T-helper 22 cell (primary cell): ENCODE measurements around the gene MRAS.
"Not testable (repeated sequence)": the region's sequence is repeated elsewhere in the genome, so short reads cannot be mapped to it uniquely, and the experiment has no call there.

Experiments used
- DNase-seq: peaks from one replicate; pipeline ENCODE4 v3.0.0-alpha.2; 2020; ENCODE audit warnings: low read depth

The MRAS gene

GRCh38 chr3:138418601-138419206, 70.3 kb downstream of the MRAS start:
- DNase-seq = no peak

- DNase-seq = no peak
These were observed 74.9 kb downstream of the MRAS start for GRCh38 chr3:138423316-138423715.

GRCh38 chr3:138424323-138424722, 75.9 kb downstream of the MRAS start:
- no peak for DNase-seq

- DNase-seq = no peak
These were observed 77.8 kb downstream of the MRAS start for GRCh38 chr3:138426211-138426610.

- DNase-seq = not testable (repeated sequence)
These were observed 78.4 kb downstream of the MRAS start for GRCh38 chr3:138426754-138427153.

- DNase-seq = no peak
These were observed 81.3 kb downstream of the MRAS start for GRCh38 chr3:138429665-138430064.

GRCh38 chr3:138432576-138433240, 84.3 kb downstream of the MRAS start:
- no peak for DNase-seq

- no peak for DNase-seq
These were observed 85.5 kb downstream of the MRAS start for GRCh38 chr3:138433892-138434275.

GRCh38 chr3:138434276-138434874, 86.0 kb downstream of the MRAS start, which contains the start of gene ESYT3:
TSS of gene ESYT3 (plus strand) at chr3:138434616. CDS start at chr3:138434799, 183 bp downstream.
- no peak for DNase-seq

GRCh38 chr3:138434875-138435772, 86.7 kb downstream of the MRAS start:
- no peak for DNase-seq

GRCh38 chr3:138435840-138436239, 87.5 kb downstream of the MRAS start:
- no peak for DNase-seq

GRCh38 chr3:138437281-138437680, 88.9 kb downstream of the MRAS start:
- DNase-seq = no peak

GRCh38 chr3:138438896-138439295, 90.5 kb downstream of the MRAS start:
- DNase-seq = no peak

- no peak for DNase-seq
These were observed 91.3 kb downstream of the MRAS start for GRCh38 chr3:138439646-138440045.

GRCh38 chr3:138440121-138440521, 91.7 kb downstream of the MRAS start:
- no peak for DNase-seq

GRCh38 chr3:138440596-138440995, 92.2 kb downstream of the MRAS start:
- no peak for DNase-seq

GRCh38 chr3:138441256-138441655, 92.9 kb downstream of the MRAS start:
- DNase-seq = no peak

- no peak for DNase-seq
These were observed 93.4 kb downstream of the MRAS start for GRCh38 chr3:138441742-138442141.

GRCh38 chr3:138442433-138442832, 94.1 kb downstream of the MRAS start:
- DNase-seq = no peak

- no peak for DNase-seq
These were observed 94.7 kb downstream of the MRAS start for GRCh38 chr3:138443091-138443490.

GRCh38 chr3:138443521-138444503, 95.4 kb downstream of the MRAS start:
- no peak for DNase-seq
